ENCODE results near the gene PKDCC.
"Not testable (repeated sequence)": the region's sequence is repeated elsewhere in the genome, so short reads cannot be mapped to it uniquely, and the experiment has no call there.

The PKDCC gene

GRCh38 chr2:42050703-42051542 lies 3.1 kb downstream of the PKDCC start:
- no peak for FAIRE-seq

GRCh38 chr2:42051543-42052235 lies 3.9 kb downstream of the PKDCC start:
- FAIRE-seq, result no peak

- no peak for FAIRE-seq
Measured at GRCh38 chr2:42052702-42053481, 5.1 kb downstream of the PKDCC start.

GRCh38 chr2:42053482-42053790 lies 5.6 kb downstream of the PKDCC start:
- FAIRE-seq, result no peak

GRCh38 chr2:42053791-42054701 lies 6.2 kb downstream of the PKDCC start:
- FAIRE-seq, result no peak

- no peak for FAIRE-seq
Measured at GRCh38 chr2:42054714-42055430, 7.1 kb downstream of the PKDCC start.

GRCh38 chr2:42055573-42056514 lies 8.0 kb downstream of the PKDCC start:
- FAIRE-seq, result no peak

GRCh38 chr2:42057159-42057901 lies 9.5 kb downstream of the PKDCC start:
- no peak for FAIRE-seq

- FAIRE-seq, result no peak
Measured at GRCh38 chr2:42057902-42058450, 10.2 kb downstream of the PKDCC start.

- FAIRE-seq, result no peak
Measured at GRCh38 chr2:42059261-42059898, 11.6 kb downstream of the PKDCC start.

- no peak for FAIRE-seq
Measured at GRCh38 chr2:42060028-42060427, 12.2 kb downstream of the PKDCC start.

- no peak for FAIRE-seq
Measured at GRCh38 chr2:42060718-42061619, 13.1 kb downstream of the PKDCC start.

GRCh38 chr2:42061839-42062238 lies 14.0 kb downstream of the PKDCC start:
- FAIRE-seq, result no peak

GRCh38 chr2:42063431-42064171 lies 15.8 kb downstream of the PKDCC start:
- no peak for FAIRE-seq

- FAIRE-seq, result no peak
Measured at GRCh38 chr2:42064417-42064942, 16.7 kb downstream of the PKDCC start.

GRCh38 chr2:42065753-42066152 lies 17.9 kb downstream of the PKDCC start:
- FAIRE-seq, result not testable (repeated sequence)

GRCh38 chr2:42067001-42067400 lies 19.2 kb downstream of the PKDCC start:
- not testable (repeated sequence) for FAIRE-seq

Data from islet of Langerhans (tissue), 1 donor.